Activated CD4-positive, alpha-beta T cell treated with anti-CD3 and anti-CD28 coated beads, Interleukin-2, Interleukin-4, amounts not matched to agents 100 ng/mL and 50 ng/mL, durations not matched to agents 16 hours and 8 hours (primary cell): ENCODE results near the gene MTHFD1.

Source experiments
- DNase-seq: peaks from one replicate; pipeline ENCODE4 v3.0.0-alpha.2; 2020; ENCODE audit warnings: low spot score

MTHFD1 gene

GRCh38 chr14:64447876-64448670, 59.9 kb downstream of the MTHFD1 start:
- no peak for DNase-seq

GRCh38 chr14:64450255-64450654, 62.1 kb downstream of the MTHFD1 start:
- DNase-seq = no peak

- no peak for DNase-seq
Measured at GRCh38 chr14:64454671-64455070, 66.5 kb downstream of the MTHFD1 start.

- DNase-seq = no peak
Measured at GRCh38 chr14:64459405-64460136, 71.4 kb downstream of the MTHFD1 start.

GRCh38 chr14:64461221-64461620, 73.1 kb downstream of the MTHFD1 start:
- DNase-seq = no peak

- DNase-seq = no peak
Measured at GRCh38 chr14:64463195-64463594, 75.0 kb downstream of the MTHFD1 start.

- DNase-seq = no peak
Measured at GRCh38 chr14:64463873-64464272, 75.7 kb downstream of the MTHFD1 start.

- DNase-seq = no peak
Measured at GRCh38 chr14:64464651-64465050, 76.5 kb downstream of the MTHFD1 start.

- peak; percentile 57 for DNase-seq
Measured at GRCh38 chr14:64465191-64465822, 77.2 kb downstream of the MTHFD1 start, which contains the start of gene AKAP5. Gene AKAP5, plus strand, starts transcription at chr14:64465499. Its CDS starts 2,896 bp downstream, at chr14:64468395.

- DNase-seq = no peak
Measured at GRCh38 chr14:64465831-64466554, 77.8 kb downstream of the MTHFD1 start.

- no peak for DNase-seq
Measured at GRCh38 chr14:64467101-64467500, 78.9 kb downstream of the MTHFD1 start.

- peak; percentile 35 for DNase-seq
Measured at GRCh38 chr14:64467566-64467965, 79.4 kb downstream of the MTHFD1 start.

- no peak for DNase-seq
Measured at GRCh38 chr14:64468451-64468850, 80.3 kb downstream of the MTHFD1 start.

- no peak for DNase-seq
Measured at GRCh38 chr14:64474041-64474440, 85.9 kb downstream of the MTHFD1 start.

- DNase-seq = no peak
Measured at GRCh38 chr14:64474698-64475097, 86.5 kb downstream of the MTHFD1 start.

GRCh38 chr14:64475585-64476273, 87.6 kb downstream of the MTHFD1 start:
- no peak for DNase-seq

GRCh38 chr14:64476438-64476837, 88.3 kb downstream of the MTHFD1 start:
- no peak for DNase-seq

GRCh38 chr14:64478634-64479250, 90.6 kb downstream of the MTHFD1 start:
- DNase-seq = no peak

- DNase-seq = no peak
Measured at GRCh38 chr14:64488590-64489099, 100.5 kb downstream of the MTHFD1 start.

GRCh38 chr14:64491637-64492036, 103.5 kb downstream of the MTHFD1 start:
- DNase-seq = no peak

GRCh38 chr14:64493455-64493854, 105.3 kb downstream of the MTHFD1 start:
- no peak for DNase-seq
